ENCODE data around the gene MAP3K19. TPM values are rescaled to one million over a fixed set of nuclear protein-coding genes. Genes with fewer than 3 reads are reported as not detected.

Gene MAP3K19
- total RNA-seq, 4 donors from 2014 or later, result not detected

- Histone ChIP-seq H3K27me3 (no peaks in the 10 kb centered on the region), H3K27ac (no peak overlapping the region), H3K9me3 (no peaks in the 10 kb centered on the region), H3K4me1 (peaks cover 8% of the 10 kb centered on the region), H3K36me3 (peaks cover 12% of the 10 kb centered on the region), H3K4me3 (no peak overlapping the region)
- TF ChIP-seq POLR2AphosphoS5 (IDR thresholded peaks at IDR 0.05), result no peak
- 73% methylated on average over 3 of the region's 3 CpGs for WGBS
- DNase-seq (ENCODE audit: low spot score in 2 of 2), result no peak
These were observed 27.0 kb upstream of the MAP3K19 start for GRCh38 chr2:135074216-135074615.

GRCh38 chr2:135072125-135072997 is 25.1 kb upstream of the MAP3K19 start:
- no peak for DNase-seq (ENCODE audit: low spot score in 2 of 2)
- over 99% methylated on average over 3 of the region's 3 CpGs for WGBS
- peaks cover 8% of the 10 kb centered on the region for H3K4me1 ChIP-seq
- H3K4me3 ChIP-seq, result no peak overlapping the region
- TF ChIP-seq POLR2A (IDR thresholded peaks at IDR 0.05) (no peak), POLR2AphosphoS5 (IDR thresholded peaks at IDR 0.05) (no peak), CTCF (IDR thresholded peaks at IDR 0.05) (no peak)
- no peaks in the 10 kb centered on the region for H3K27me3 ChIP-seq
- H3K9me3 ChIP-seq, result no peaks in the 10 kb centered on the region
- H3K36me3 ChIP-seq, result peaks cover 6% of the 10 kb centered on the region
- H3K27ac ChIP-seq, result no peak overlapping the region

- no peak overlapping the region for H3K4me3 ChIP-seq
- no peaks in the 10 kb centered on the region for H3K4me1 ChIP-seq
- no peak for DNase-seq (ENCODE audit: low spot score in 2 of 2)
- no peak for TF ChIP-seq POLR2AphosphoS5 (IDR thresholded peaks at IDR 0.05)
- TF ChIP-seq EP300 (IDR thresholded peaks at IDR 0.05), result no peak
- 74% methylated on average over 1 of the region's 1 CpG for WGBS
- peaks cover 11% of the 10 kb centered on the region for H3K36me3 ChIP-seq
- H3K27ac ChIP-seq, result no peak overlapping the region
- no peaks in the 10 kb centered on the region for H3K9me3 ChIP-seq
- no peaks in the 10 kb centered on the region for H3K27me3 ChIP-seq
These were observed 19.5 kb upstream of the MAP3K19 start for GRCh38 chr2:135066710-135067109.

DNA sequence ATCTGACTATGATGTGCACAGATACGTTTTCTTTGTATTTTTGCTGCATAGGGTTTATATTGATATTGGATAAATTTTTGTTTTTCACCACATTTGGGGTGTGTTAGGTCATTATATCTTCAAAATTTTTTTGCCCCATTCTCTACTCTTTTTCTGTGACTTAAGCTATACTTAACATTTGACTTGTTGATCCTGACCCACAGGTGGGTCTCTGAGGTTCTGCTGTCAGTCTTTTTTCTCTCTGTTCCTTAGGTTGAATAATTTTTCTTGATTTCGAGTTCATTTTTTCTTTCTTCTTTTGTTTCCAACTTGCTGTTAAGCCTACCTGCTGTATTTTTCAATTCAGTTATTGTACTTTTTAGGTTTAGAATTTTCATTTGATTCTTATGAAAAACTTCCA is 16.9 kb upstream of the MAP3K19 start:
- TF ChIP-seq CTCF (IDR thresholded peaks at IDR 0.05) (no peak), POLR2AphosphoS5 (IDR thresholded peaks at IDR 0.05) (no peak), POLR2A (IDR thresholded peaks at IDR 0.05) (no peak), EP300 (IDR thresholded peaks at IDR 0.05) (no peak)
- Histone ChIP-seq H3K27me3 (no peaks in the 10 kb centered on the region), H3K36me3 (peaks cover 27% of the 10 kb centered on the region), H3K4me1 (no peaks in the 10 kb centered on the region), H3K27ac (no peak overlapping the region), H3K9me3 (no peaks in the 10 kb centered on the region), H3K4me3 (no peak overlapping the region)
- WGBS, result 96% methylated on average over 2 of the region's 2 CpGs
- no peak for DNase-seq (ENCODE audit: low spot score in 2 of 2)

DNA sequence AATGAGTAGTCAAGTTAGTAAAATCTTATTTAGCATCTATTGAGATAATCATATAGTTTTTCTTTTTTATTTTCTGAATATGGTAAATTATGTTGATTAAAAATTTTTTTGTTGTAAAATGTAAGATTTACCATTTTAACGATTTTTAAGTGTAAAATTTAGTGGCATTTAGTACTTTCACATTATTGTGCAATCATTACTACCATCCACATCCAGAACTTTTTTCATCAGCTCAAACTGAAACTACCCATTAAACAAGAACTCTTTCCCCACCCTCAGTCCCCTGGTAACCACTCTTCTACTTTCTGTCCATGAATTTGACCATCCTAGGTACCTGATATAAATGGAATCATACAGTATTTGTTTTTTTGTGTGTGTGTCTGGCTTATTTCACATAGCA is 16.0 kb upstream of the MAP3K19 start:
- no peaks in the 10 kb centered on the region for H3K4me1 ChIP-seq
- no peak overlapping the region for H3K4me3 ChIP-seq
- no peak for TF ChIP-seq POLR2A (IDR thresholded peaks at IDR 0.05)
- TF ChIP-seq CTCF (IDR thresholded peaks at IDR 0.05), result no peak
- no peak for TF ChIP-seq POLR2AphosphoS5 (IDR thresholded peaks at IDR 0.05)
- TF ChIP-seq EP300 (IDR thresholded peaks at IDR 0.05), result no peak
- 85% methylated on average over 1 of the region's 1 CpG for WGBS
- no peaks in the 10 kb centered on the region for H3K27me3 ChIP-seq
- H3K36me3 ChIP-seq, result peaks cover 27% of the 10 kb centered on the region
- H3K9me3 ChIP-seq, result no peaks in the 10 kb centered on the region
- DNase-seq (ENCODE audit: low spot score in 2 of 2), result no peak
- no peak overlapping the region for H3K27ac ChIP-seq

GRCh38 chr2:135059577-135059976 is 12.3 kb upstream of the MAP3K19 start:
- no peak for DNase-seq (ENCODE audit: low spot score in 2 of 2)
- TF ChIP-seq POLR2A (IDR thresholded peaks at IDR 0.05) (no peak), CTCF (IDR thresholded peaks at IDR 0.05) (no peak), POLR2AphosphoS5 (IDR thresholded peaks at IDR 0.05) (no peak), EP300 (IDR thresholded peaks at IDR 0.05) (no peak)
- Histone ChIP-seq H3K4me3 (no peak overlapping the region), H3K27ac (no peak overlapping the region), H3K27me3 (no peaks in the 10 kb centered on the region), H3K4me1 (peaks cover 19% of the 10 kb centered on the region), H3K36me3 (peaks cover 22% of the 10 kb centered on the region), H3K9me3 (no peaks in the 10 kb centered on the region)
